ENCODE measurements around the gene OSBPL10. TPM values are rescaled to one million over a fixed set of nuclear protein-coding genes. Genes with fewer than 3 reads are reported as not detected.
"Not testable (repeated sequence)": the region's sequence is repeated elsewhere in the genome, so short reads cannot be mapped to it uniquely, and the experiment has no call there.

Gene OSBPL10
- polyA plus RNA-seq, 1 donor, result 22.9 TPM

- DNase-seq, result no peak
Observed at GRCh38 chr3:31704591-31705179, 276.4 kb downstream of the OSBPL10 start.

GRCh38 chr3:31704156-31704555 is 276.9 kb downstream of the OSBPL10 start:
- no peak for DNase-seq

- no peak for DNase-seq
Observed at GRCh38 chr3:31701286-31701685, 279.8 kb downstream of the OSBPL10 start.

- no peak for DNase-seq
Observed at GRCh38 chr3:31699309-31699953, 281.6 kb downstream of the OSBPL10 start.

GRCh38 chr3:31696815-31697548 is 284.1 kb downstream of the OSBPL10 start:
- DNase-seq, result no peak

- DNase-seq, result no peak
Observed at GRCh38 chr3:31696009-31696297, 285.1 kb downstream of the OSBPL10 start.

GRCh38 chr3:31695280-31696008 is 285.6 kb downstream of the OSBPL10 start:
- DNase-seq, result no peak

GRCh38 chr3:31693346-31693745 is 287.7 kb downstream of the OSBPL10 start:
- no peak for DNase-seq

GRCh38 chr3:31692751-31693150 is 288.3 kb downstream of the OSBPL10 start:
- no peak for DNase-seq

GRCh38 chr3:31690771-31691170 is 290.3 kb downstream of the OSBPL10 start:
- DNase-seq, result no peak

GRCh38 chr3:31689523-31689922 is 291.5 kb downstream of the OSBPL10 start:
- not testable (repeated sequence) for DNase-seq

- DNase-seq, result no peak
Observed at GRCh38 chr3:31688984-31689383, 292.1 kb downstream of the OSBPL10 start.

GRCh38 chr3:31687020-31687802 is 293.9 kb downstream of the OSBPL10 start:
- DNase-seq, result no peak

GRCh38 chr3:31680072-31680870 is 300.8 kb downstream of the OSBPL10 start:
- DNase-seq, result peak; percentile 38

- no peak for DNase-seq
Observed at GRCh38 chr3:31676556-31676955, 304.5 kb downstream of the OSBPL10 start.

- DNase-seq, result no peak
Observed at GRCh38 chr3:31673950-31674349, 307.1 kb downstream of the OSBPL10 start.

- no peak for DNase-seq
Observed at GRCh38 chr3:31671976-31672375, 309.1 kb downstream of the OSBPL10 start.

- no peak for DNase-seq
Observed at GRCh38 chr3:31671451-31671850, 309.6 kb downstream of the OSBPL10 start.

GRCh38 chr3:31670722-31671121 is 310.3 kb downstream of the OSBPL10 start:
- DNase-seq, result no peak

- no peak for DNase-seq
Observed at GRCh38 chr3:31670136-31670535, 310.9 kb downstream of the OSBPL10 start.

- DNase-seq, result no peak
Observed at GRCh38 chr3:31668242-31668641, 312.8 kb downstream of the OSBPL10 start.
